Fibroblast of lung (primary cell): Measurements from ENCODE around the gene ARSG. TPM values are rescaled to one million over a fixed set of nuclear protein-coding genes. Genes with fewer than 3 reads are reported as not detected.
A peak's percentile ranks its signal among the peaks of the same experiment; 100 is the strongest.

Source experiments
- DNase-seq, 2 donors: peaks; one replicate each; pipeline versions ENCODE4 v3.0.0 to v3.0.0-alpha.2; 2010; ENCODE audit warnings: low read depth in 2 of 2
- H2AFZ ChIP-seq: 2 replicates; pipeline ENCODE4 v1.5.1; 2012; ENCODE audit warnings: low read length, control low read depth, inconsistent platforms
- H3K27ac ChIP-seq: 2 replicates; pipeline ENCODE4 v1.5.1; 2011; ENCODE audit warnings: low read length, control low read depth; ENCODE audit not compliant: insufficient read depth
- H3K27me3 ChIP-seq: 2 replicates; pipeline ENCODE4 v1.5.1; 2011; ENCODE audit warnings: mild to moderate bottlenecking, low read length; ENCODE audit not compliant: control insufficient read depth, insufficient read depth
- H3K36me3 ChIP-seq: 2 replicates; pipeline ENCODE4 v1.5.1; 2011; ENCODE audit warnings: low read length; ENCODE audit not compliant: control insufficient read depth, insufficient read depth
- H3K4me1 ChIP-seq: 2 replicates; pipeline ENCODE4 v1.5.1; 2011; ENCODE audit warnings: low read length; ENCODE audit not compliant: control insufficient read depth, insufficient read depth; ENCODE audit errors: extremely low read depth
- H3K4me2 ChIP-seq: 2 replicates; pipeline ENCODE4 v1.5.1; 2011; ENCODE audit warnings: low read length, control low read depth; ENCODE audit not compliant: insufficient read depth; ENCODE audit errors: extremely low read depth
- H3K4me3 ChIP-seq, 4 experiments: fragments of 200-600 bp in 1 of 4; sonication (generic) in 1 of 4; replicated peaks in 1 of 4; 2 replicates each; pipeline ENCODE4 v1.5.1; 2011 to 2016; ENCODE audit warnings: low read length in 4 of 4, low read depth in 3 of 4, mild to moderate bottlenecking in 3 of 4, control low read depth in 2 of 4, inconsistent platforms in 1 of 4, mixed read lengths in 1 of 4; ENCODE audit not compliant: insufficient read depth in 1 of 4; ENCODE audit errors: control extremely low read depth in 1 of 4
- H3K79me2 ChIP-seq: 2 replicates; pipeline ENCODE4 v1.5.1; 2012; ENCODE audit warnings: mild to moderate bottlenecking, low read length, inconsistent platforms; ENCODE audit not compliant: control insufficient read depth, insufficient read depth
- H3K9ac ChIP-seq: 2 replicates; pipeline ENCODE4 v1.5.1; 2011; ENCODE audit warnings: mild to moderate bottlenecking, low read length, control low read depth; ENCODE audit not compliant: insufficient read depth
- H3K9me3 ChIP-seq: 2 replicates; pipeline ENCODE4 v1.5.1; 2012; ENCODE audit warnings: low read depth, low read length; ENCODE audit not compliant: control insufficient read depth, insufficient read depth
- H4K20me1 ChIP-seq: 2 replicates; pipeline ENCODE4 v1.5.1; 2011; ENCODE audit warnings: low read length; ENCODE audit not compliant: control insufficient read depth, insufficient read depth; ENCODE audit errors: extremely low read depth
- CTCF ChIP-seq, 2 donors: IDR thresholded peaks in 1 of 2; conservative IDR thresholded peaks in 1 of 2; 1 replicate in 1 of 2; 2 replicates in 1 of 2; pipeline ENCODE4 v1.5.1; 2011 to 2012; ENCODE audit warnings: low read length in 2 of 2, control low read depth in 1 of 2, inconsistent platforms in 1 of 2, low read depth in 1 of 2, mild to moderate bottlenecking in 1 of 2
- EZH2 ChIP-seq: IDR thresholded peaks from 2 replicates; pipeline ENCODE4 v1.5.1; 2012; ENCODE audit warnings: low read length, control low read depth, mild to moderate bottlenecking; ENCODE audit errors: missing control alignments
- polyA plus RNA-seq, 2 donors: library from polyadenylated mRNA; depleted of rRNA in 1 of 2; stranded (reverse) in 1 of 2; unstranded in 1 of 2; fragments of >200 nt; gene quantifications; 2 replicates each; pipeline ENCODE4 v1.2.1, GENCODE V29; 2011 to 2012; ENCODE audit warnings: missing spikeins in 1 of 2
- total RNA-seq: library from RNA; depleted of rRNA; stranded (reverse); fragments of >200 nt; gene quantifications from 2 replicates; pipeline ENCODE4 v1.2.1, GENCODE V29; 2014

The ARSG gene
- total and polyA plus RNA-seq, 2 donors (not counting 1 experiment from before 2014, with no cell fraction given): 3.5 to 8.1 TPM

- H3K79me2 ChIP-seq: peaks cover 22% of the 10 kb centered on the region
- no peaks in the 10 kb centered on the region for H3K9me3 ChIP-seq
- H3K36me3 ChIP-seq: peaks cover 20% of the 10 kb centered on the region
- H3K4me1 ChIP-seq: peaks cover 12% of the 10 kb centered on the region
- H3K4me2 ChIP-seq: no peak overlapping the region
- no peaks in the 10 kb centered on the region for H3K27me3 ChIP-seq
- no peak overlapping the region for H2AFZ ChIP-seq
- no peak for TF ChIP-seq EZH2
- no peak for TF ChIP-seq CTCF (conservative IDR thresholded peaks at IDR 0.05 in 1 of 2, IDR thresholded peaks at IDR 0.05 in 1 of 2; ENCODE audit: low read depth in 1 of 2, low read length in 2 of 2)
- no peaks in the 10 kb centered on the region for H4K20me1 ChIP-seq
- no peak for DNase-seq
- H3K4me3 ChIP-seq: no peak overlapping the region
- no peak overlapping the region for H3K9ac ChIP-seq
- H3K27ac ChIP-seq: no peak overlapping the region
Measured at GRCh38 chr17:68450801-68451200, 159.5 kb downstream of the ARSG start.

- H4K20me1 ChIP-seq: no peaks in the 10 kb centered on the region
- H3K4me2 ChIP-seq: no peak overlapping the region
- H3K4me3 ChIP-seq: no peak overlapping the region
- no peak for DNase-seq
- H3K4me1 ChIP-seq: peaks cover 12% of the 10 kb centered on the region
- TF ChIP-seq CTCF (conservative IDR thresholded peaks at IDR 0.05 in 1 of 2, IDR thresholded peaks at IDR 0.05 in 1 of 2; ENCODE audit: low read depth in 1 of 2, low read length in 2 of 2) (no peak), EZH2 (no peak)
- no peaks in the 10 kb centered on the region for H3K27me3 ChIP-seq
- peaks cover 16% of the 10 kb centered on the region for H3K36me3 ChIP-seq
- peaks cover 22% of the 10 kb centered on the region for H3K79me2 ChIP-seq
- no peak overlapping the region for H3K27ac ChIP-seq
- no peak overlapping the region for H2AFZ ChIP-seq
- H3K9ac ChIP-seq: no peak overlapping the region
- no peaks in the 10 kb centered on the region for H3K9me3 ChIP-seq
Measured at GRCh38 chr17:68451670-68452354, 160.5 kb downstream of the ARSG start.

- Histone ChIP-seq H3K9ac (no peak overlapping the region), H3K79me2 (peaks cover 22% of the 10 kb centered on the region), H3K4me2 (no peak overlapping the region), H3K9me3 (no peaks in the 10 kb centered on the region), H3K4me1 (peaks cover 12% of the 10 kb centered on the region), H3K4me3 (peak overlapping the region in 1 of 4 experiments; percentile 6), H3K36me3 (peaks cover 16% of the 10 kb centered on the region), H2AFZ (no peak overlapping the region), H3K27ac (no peak overlapping the region), H3K27me3 (no peaks in the 10 kb centered on the region), H4K20me1 (no peaks in the 10 kb centered on the region)
- no peak for DNase-seq
- TF ChIP-seq EZH2: no peak
- TF ChIP-seq CTCF (conservative IDR thresholded peaks at IDR 0.05 in 1 of 2, IDR thresholded peaks at IDR 0.05 in 1 of 2; ENCODE audit: low read depth in 1 of 2, low read length in 2 of 2): no peak
Measured at GRCh38 chr17:68452724-68453290, 161.5 kb downstream of the ARSG start.
